ENCODE data around the gene TERF2IP.

The TERF2IP gene

DNA sequence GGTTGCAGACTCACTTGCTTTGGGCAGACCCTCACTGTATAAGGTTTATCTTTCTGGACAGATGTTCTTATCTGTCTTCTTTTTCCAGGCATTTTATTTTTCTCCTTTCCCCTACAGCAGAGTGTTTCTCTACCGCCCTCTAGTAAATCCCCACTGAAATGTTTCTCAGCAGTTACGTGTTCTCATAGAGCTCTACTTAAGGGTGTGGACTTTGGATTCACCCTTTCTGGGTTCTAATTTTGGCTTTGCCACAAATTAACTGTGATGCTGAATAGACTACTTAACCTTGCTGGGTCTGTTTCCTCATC lies 26.4 kb upstream of the TERF2IP start:
- peaks cover 6% of the 10 kb centered on the region; the same call in 1 of the 2 replicates for H3K4me1 ChIP-seq (ENCODE audit: control insufficient read depth, insufficient read depth, low read length)
- H3K36me3 ChIP-seq (ENCODE audit: control insufficient read depth in 2 of 2, insufficient read depth in 1 of 2, low read length in 2 of 2), result peaks cover 27 to 52% of the 10 kb centered on the region in 2 experiments
- H3K27ac ChIP-seq (ENCODE audit: extremely low read depth, low read depth, low read length), result no peak overlapping the region
- CTCF ChIA-PET, result interaction anchor here (0.6 to 2.8 kb wide), 8 partner anchors 11 to 1585 kb away, joined by 3 to 21 read pairs (median 4); no protein-coding TSS in a partner anchor
- no peaks in the 10 kb centered on the region for H3K9me3 ChIP-seq (ENCODE audit: control insufficient read depth, insufficient read depth, low read depth, low read length)
- POLR2A ChIA-PET, result interaction anchor here (1.1 to 2.9 kb wide), 3 partner anchors 11 to 104 kb away, joined by 3 to 26 read pairs (median 9); partner anchors contain the start of gene GABARAPL2
- no peak for TF ChIP-seq ZNF664 (tag by site-specific recombination; IDR thresholded peaks at IDR 0.05)
- no peak for TF ChIP-seq ZNF248 (tag by site-specific recombination; IDR thresholded peaks at IDR 0.05)
- no peak for TF ChIP-seq ZNF776 (tag by site-specific recombination; IDR thresholded peaks at IDR 0.05; ENCODE audit: borderline replicate concordance)
- no peak for TF ChIP-seq ZNF843 (tag by site-specific recombination; IDR thresholded peaks at IDR 0.05)
- TF ChIP-seq ZNF677 (tag by site-specific recombination; IDR thresholded peaks at IDR 0.05), result peak; percentile 100
- TF ChIP-seq PRDM1 (tag by site-specific recombination; IDR thresholded peaks at IDR 0.05), result 0 out of 2 replicates have a peak, but pooled peaks have one; percentile 20
- no peak for TF ChIP-seq ZNF660 (tag by site-specific recombination; IDR thresholded peaks at IDR 0.05)
- peak; percentile 70; the same call in 1 of the 2 replicates for TF ChIP-seq MZF1 (tag by site-specific recombination; IDR thresholded peaks at IDR 0.05; ENCODE audit: borderline replicate concordance)
- TF ChIP-seq, protein P1, sequence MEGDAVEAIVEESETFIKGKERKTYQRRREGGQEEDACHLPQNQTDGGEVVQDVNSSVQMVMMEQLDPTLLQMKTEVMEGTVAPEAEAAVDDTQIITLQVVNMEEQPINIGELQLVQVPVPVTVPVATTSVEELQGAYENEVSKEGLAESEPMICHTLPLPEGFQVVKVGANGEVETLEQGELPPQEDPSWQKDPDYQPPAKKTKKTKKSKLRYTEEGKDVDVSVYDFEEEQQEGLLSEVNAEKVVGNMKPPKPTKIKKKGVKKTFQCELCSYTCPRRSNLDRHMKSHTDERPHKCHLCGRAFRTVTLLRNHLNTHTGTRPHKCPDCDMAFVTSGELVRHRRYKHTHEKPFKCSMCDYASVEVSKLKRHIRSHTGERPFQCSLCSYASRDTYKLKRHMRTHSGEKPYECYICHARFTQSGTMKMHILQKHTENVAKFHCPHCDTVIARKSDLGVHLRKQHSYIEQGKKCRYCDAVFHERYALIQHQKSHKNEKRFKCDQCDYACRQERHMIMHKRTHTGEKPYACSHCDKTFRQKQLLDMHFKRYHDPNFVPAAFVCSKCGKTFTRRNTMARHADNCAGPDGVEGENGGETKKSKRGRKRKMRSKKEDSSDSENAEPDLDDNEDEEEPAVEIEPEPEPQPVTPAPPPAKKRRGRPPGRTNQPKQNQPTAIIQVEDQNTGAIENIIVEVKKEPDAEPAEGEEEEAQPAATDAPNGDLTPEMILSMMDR (tag by site-specific recombination; IDR thresholded peaks at IDR 0.05), result peak; percentile 64
- TF ChIP-seq, protein P2, sequence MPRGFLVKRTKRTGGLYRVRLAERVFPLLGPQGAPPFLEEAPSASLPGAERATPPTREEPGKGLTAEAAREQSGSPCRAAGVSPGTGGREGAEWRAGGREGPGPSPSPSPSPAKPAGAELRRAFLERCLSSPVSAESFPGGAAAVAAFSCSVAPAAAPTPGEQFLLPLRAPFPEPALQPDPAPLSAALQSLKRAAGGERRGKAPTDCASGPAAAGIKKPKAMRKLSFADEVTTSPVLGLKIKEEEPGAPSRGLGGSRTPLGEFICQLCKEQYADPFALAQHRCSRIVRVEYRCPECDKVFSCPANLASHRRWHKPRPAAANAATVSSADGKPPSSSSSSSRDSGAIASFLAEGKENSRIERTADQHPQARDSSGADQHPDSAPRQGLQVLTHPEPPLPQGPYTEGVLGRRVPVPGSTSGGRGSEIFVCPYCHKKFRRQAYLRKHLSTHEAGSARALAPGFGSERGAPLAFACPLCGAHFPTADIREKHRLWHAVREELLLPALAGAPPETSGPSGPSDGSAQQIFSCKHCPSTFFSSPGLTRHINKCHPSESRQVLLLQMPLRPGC (tag by site-specific recombination; IDR thresholded peaks at IDR 0.05), result no peak
- TF ChIP-seq ZNF701 (tag by site-specific recombination; IDR thresholded peaks at IDR 0.05), result no peak
- TF ChIP-seq ZNF548 (tag by site-specific recombination; IDR thresholded peaks at IDR 0.05), result no peak
- no peak overlapping the region for H3K4me3 ChIP-seq (ENCODE audit: low read depth, low read length)

DNA sequence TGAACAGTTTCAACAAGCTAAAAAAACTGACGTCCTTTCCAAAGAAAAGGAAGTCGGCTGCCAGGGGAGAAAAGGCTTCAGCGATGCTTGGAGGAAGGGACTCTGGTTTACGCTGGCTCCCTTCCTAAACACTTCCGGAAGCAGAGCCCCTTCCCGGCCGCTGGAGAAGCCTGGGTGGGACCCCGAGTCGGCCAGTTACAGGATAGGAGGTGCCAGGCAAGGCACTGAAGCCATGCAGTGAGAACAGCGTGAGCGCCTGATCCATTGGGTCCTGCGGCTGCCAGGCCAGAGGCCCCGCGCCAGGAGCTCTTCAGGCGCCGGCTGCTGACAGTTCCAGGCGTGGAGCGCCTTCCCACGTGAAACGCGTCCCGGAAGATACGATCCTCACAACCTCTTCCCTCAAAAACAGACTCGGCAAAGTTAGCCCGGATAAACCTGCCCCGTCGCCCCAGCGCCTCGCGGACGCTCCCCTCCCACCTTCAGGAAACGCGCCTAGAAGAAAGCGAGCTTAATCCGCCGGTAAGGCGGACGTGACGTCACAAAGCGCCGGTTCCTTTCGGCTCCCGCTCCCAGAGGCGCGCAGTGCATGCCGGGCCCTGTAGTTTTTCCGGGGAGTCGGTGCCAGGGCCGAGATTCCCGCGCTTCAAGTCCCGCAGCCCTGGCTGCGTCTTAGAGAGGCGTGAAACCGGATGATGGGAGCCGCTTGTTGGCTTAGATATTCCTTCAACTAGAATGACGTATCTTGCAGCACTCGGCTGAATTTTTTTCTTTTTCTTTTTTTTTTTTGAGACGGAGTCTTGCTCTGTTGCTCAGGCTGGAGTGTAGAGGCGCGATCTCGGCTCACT lies 24.6 kb upstream of the TERF2IP start, which contains the start of gene ADAT1:
Gene ADAT1 (minus strand): TSS at position 521 of the 845 bp plus-strand sequence. CDS start 2,482 bp downstream, outside the sequence.
- ChIA-PET POLR2A (interaction anchor here (0.5 to 2.9 kb wide), 18 partner anchors 8 to 722 kb away, joined by 3 to 30 read pairs (median 5); partner anchors contain the start of genes CFDP1, GABARAPL2, KARS1 and TERF2IP), CTCF (interaction anchor here (0.6 to 2.8 kb wide), 4 partner anchors 44 to 151 kb away, joined by 3 to 21 read pairs (median 4); no protein-coding TSS in a partner anchor)
- Histone ChIP-seq H3K9me3 (ENCODE audit: control insufficient read depth, insufficient read depth, low read depth, low read length) (no peaks in the 10 kb centered on the region), H3K4me1 (ENCODE audit: control insufficient read depth, insufficient read depth, low read length) (peaks cover 6% of the 10 kb centered on the region; the same call in 1 of the 2 replicates), H3K4me3 (ENCODE audit: low read depth, low read length) (peak within 1 kb of the TSS; percentile 70), H3K27ac (ENCODE audit: extremely low read depth, low read depth, low read length) (peak within 1 kb of the TSS; percentile 69), H3K36me3 (ENCODE audit: control insufficient read depth in 2 of 2, insufficient read depth in 1 of 2, low read length in 2 of 2) (peaks cover 11 to 52% of the 10 kb centered on the region in 2 experiments; a peak in 2 of 3 replicates)
- TF ChIP-seq ZNF350 (tag by site-specific recombination; IDR thresholded peaks at IDR 0.05), result no peak
- no peak for TF ChIP-seq GLI2 (tag by site-specific recombination; IDR thresholded peaks at IDR 0.05; ENCODE audit: borderline replicate concordance, low read depth)
- peak; percentile 56 for TF ChIP-seq ZBTB8A (tag by site-specific recombination; IDR thresholded peaks at IDR 0.05)
- TF ChIP-seq, protein P3, sequence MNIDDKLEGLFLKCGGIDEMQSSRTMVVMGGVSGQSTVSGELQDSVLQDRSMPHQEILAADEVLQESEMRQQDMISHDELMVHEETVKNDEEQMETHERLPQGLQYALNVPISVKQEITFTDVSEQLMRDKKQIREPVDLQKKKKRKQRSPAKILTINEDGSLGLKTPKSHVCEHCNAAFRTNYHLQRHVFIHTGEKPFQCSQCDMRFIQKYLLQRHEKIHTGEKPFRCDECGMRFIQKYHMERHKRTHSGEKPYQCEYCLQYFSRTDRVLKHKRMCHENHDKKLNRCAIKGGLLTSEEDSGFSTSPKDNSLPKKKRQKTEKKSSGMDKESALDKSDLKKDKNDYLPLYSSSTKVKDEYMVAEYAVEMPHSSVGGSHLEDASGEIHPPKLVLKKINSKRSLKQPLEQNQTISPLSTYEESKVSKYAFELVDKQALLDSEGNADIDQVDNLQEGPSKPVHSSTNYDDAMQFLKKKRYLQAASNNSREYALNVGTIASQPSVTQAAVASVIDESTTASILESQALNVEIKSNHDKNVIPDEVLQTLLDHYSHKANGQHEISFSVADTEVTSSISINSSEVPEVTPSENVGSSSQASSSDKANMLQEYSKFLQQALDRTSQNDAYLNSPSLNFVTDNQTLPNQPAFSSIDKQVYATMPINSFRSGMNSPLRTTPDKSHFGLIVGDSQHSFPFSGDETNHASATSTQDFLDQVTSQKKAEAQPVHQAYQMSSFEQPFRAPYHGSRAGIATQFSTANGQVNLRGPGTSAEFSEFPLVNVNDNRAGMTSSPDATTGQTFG (tag by site-specific recombination; IDR thresholded peaks at IDR 0.05; ENCODE audit: borderline replicate concordance), result no peak
- TF ChIP-seq ZNF24 (tag by site-specific recombination; IDR thresholded peaks at IDR 0.05), result no peak
- TF ChIP-seq, protein P4, sequence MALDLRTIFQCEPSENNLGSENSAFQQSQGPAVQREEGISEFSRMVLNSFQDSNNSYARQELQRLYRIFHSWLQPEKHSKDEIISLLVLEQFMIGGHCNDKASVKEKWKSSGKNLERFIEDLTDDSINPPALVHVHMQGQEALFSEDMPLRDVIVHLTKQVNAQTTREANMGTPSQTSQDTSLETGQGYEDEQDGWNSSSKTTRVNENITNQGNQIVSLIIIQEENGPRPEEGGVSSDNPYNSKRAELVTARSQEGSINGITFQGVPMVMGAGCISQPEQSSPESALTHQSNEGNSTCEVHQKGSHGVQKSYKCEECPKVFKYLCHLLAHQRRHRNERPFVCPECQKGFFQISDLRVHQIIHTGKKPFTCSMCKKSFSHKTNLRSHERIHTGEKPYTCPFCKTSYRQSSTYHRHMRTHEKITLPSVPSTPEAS (tag by site-specific recombination; IDR thresholded peaks at IDR 0.05), result no peak
- TF ChIP-seq ZNF701 (tag by site-specific recombination; IDR thresholded peaks at IDR 0.05), result no peak
- no peak for TF ChIP-seq ZNF175 (tag by site-specific recombination; IDR thresholded peaks at IDR 0.05)
- TF ChIP-seq, protein P5, sequence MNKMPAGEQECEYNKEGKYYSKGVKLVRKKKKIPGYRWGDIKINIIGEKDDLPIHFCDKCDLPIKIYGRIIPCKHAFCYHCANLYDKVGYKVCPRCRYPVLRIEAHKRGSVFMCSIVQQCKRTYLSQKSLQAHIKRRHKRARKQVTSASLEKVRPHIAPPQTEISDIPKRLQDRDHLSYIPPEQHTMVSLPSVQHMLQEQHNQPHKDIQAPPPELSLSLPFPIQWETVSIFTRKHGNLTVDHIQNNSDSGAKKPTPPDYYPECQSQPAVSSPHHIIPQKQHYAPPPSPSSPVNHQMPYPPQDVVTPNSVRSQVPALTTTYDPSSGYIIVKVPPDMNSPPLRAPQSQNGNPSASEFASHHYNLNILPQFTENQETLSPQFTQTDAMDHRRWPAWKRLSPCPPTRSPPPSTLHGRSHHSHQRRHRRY (tag by site-specific recombination; IDR thresholded peaks at IDR 0.05), result no peak
- no peak for TF ChIP-seq ZNF777 (tag by site-specific recombination; IDR thresholded peaks at IDR 0.05; ENCODE audit: borderline replicate concordance)
- TF ChIP-seq SP2 (tag by site-specific recombination; IDR thresholded peaks at IDR 0.05), result peak; percentile 75
- no peak for TF ChIP-seq ZNF132 (tag by site-specific recombination; IDR thresholded peaks at IDR 0.05; ENCODE audit: borderline replicate concordance)
- peak; percentile 35; the same call in 1 of the 2 replicates for TF ChIP-seq ZNF324 (tag by site-specific recombination; IDR thresholded peaks at IDR 0.05)
- TF ChIP-seq GLIS1 (tag by site-specific recombination; IDR thresholded peaks at IDR 0.05), result no peak
- no peak for TF ChIP-seq ZNF140 (tag by site-specific recombination; IDR thresholded peaks at IDR 0.05)

All from HEK293 (cell line).